ENCODE results near the gene DMAP1.

DNA sequence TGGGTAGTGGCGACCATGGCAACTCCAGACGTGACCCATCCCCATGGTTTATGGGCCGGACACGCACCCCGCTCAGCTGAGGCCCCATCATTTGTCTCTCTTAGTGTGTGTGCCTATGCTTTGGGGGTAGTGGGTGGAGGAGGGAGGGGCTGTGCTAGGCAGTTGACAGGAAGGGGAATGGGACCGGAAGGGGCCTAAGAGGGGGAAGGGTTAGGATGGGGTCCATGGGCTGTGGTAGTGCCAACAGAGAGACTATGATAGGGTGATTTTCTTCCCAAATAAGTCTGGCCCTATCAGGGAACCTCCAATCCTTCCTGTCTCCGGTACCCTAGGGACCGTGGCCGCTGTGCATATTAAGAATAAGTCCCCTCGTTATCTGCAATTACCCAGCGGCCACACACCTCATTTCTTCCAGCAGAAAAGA lies 9.9 kb downstream of the DMAP1 start:
- TF ChIP-seq EZH2 (optimal IDR thresholded peaks at IDR 0.05; ENCODE audit: low read depth, low read length): no peak
- TF ChIP-seq CTCF (IDR thresholded peaks at IDR 0.05; ENCODE audit: low read length): no peak

Measured in MM.1S (cell line).